A673 (cell line): ENCODE data around the gene ZNF296. TPM values are rescaled to one million over a fixed set of nuclear protein-coding genes. Genes with fewer than 3 reads are reported as not detected.

Experiments used
- BruUV-seq: library from RNA; stranded (reverse); fragments of 400-500 nt; replicated peaks from 2 replicates; lab custom pipeline; 2021; lab: Mats Ljungman, UMichigan
- CTCF ChIA-PET: fragments of 300-600 bp; sonication (Branson Sonifier 250); formaldehyde crosslinking; loops from one replicate; lab custom pipeline; 2022; ENCODE audit warnings: antibody characterized with exemption; lab: Charles Lee
- POLR2A ChIA-PET: fragments of 300-600 bp; sonication (Branson Sonifier 250); formaldehyde crosslinking; loops from one replicate; lab custom pipeline; 2022; ENCODE audit warnings: antibody characterized with exemption; ENCODE audit not compliant: low non-redundant PET; lab: Charles Lee
- DNase-seq: peaks from one replicate; pipeline ENCODE4 v3.0.0-alpha.2; 2015; ENCODE audit warnings: low spot score
- H3K27ac ChIP-seq: fragments of 200-600 bp; sonication (generic); 2 replicates; pipeline ENCODE4 v1.5.1; 2016; ENCODE audit warnings: mixed run types, low read depth, mild to moderate bottlenecking, mixed read lengths, antibody characterized with exemption, low read length; ENCODE audit not compliant: poor library complexity, severe bottlenecking
- H3K27me3 ChIP-seq: fragments of 200-600 bp; sonication (generic); replicated peaks from 2 replicates; pipeline ENCODE4 v1.6.1; 2017; ENCODE audit warnings: mixed run types, low read depth, mild to moderate bottlenecking, mixed read lengths, antibody characterized with exemption, low read length; ENCODE audit not compliant: insufficient read depth, poor library complexity
- H3K36me3 ChIP-seq: fragments of 200-600 bp; sonication (generic); 2 replicates; pipeline ENCODE4 v1.6.1; 2016; ENCODE audit warnings: mixed run types, mild to moderate bottlenecking, mixed read lengths, antibody characterized with exemption, low read length; ENCODE audit not compliant: insufficient read depth, poor library complexity, severe bottlenecking
- H3K4me1 ChIP-seq: fragments of 200-600 bp; sonication (generic); 2 replicates; pipeline ENCODE4 v1.6.1; 2017; ENCODE audit warnings: mixed run types, mild to moderate bottlenecking, mixed read lengths, antibody characterized with exemption, low read length; ENCODE audit not compliant: insufficient read depth, poor library complexity, severe bottlenecking
- H3K4me3 ChIP-seq: fragments of 200-600 bp; sonication (generic); 2 replicates; pipeline ENCODE4 v1.5.1; 2016; ENCODE audit warnings: low read depth, mixed run types, mild to moderate bottlenecking, mixed read lengths, low read length; ENCODE audit not compliant: poor library complexity, severe bottlenecking
- H3K9me3 ChIP-seq: fragments of 200-600 bp; sonication (generic); 2 replicates; pipeline ENCODE4 v1.6.1; 2016; ENCODE audit warnings: mixed run types, low read depth, mild to moderate bottlenecking, mixed read lengths, antibody characterized with exemption, low read length; ENCODE audit not compliant: poor library complexity, severe bottlenecking
- EZH2 ChIP-seq: fragments of 200-600 bp; sonication (generic); IDR thresholded peaks from 2 replicates; pipeline ENCODE4 v1.6.1; 2017; ENCODE audit warnings: borderline replicate concordance, low read depth, mild to moderate bottlenecking, mixed read lengths, antibody characterized with exemption, low read length; ENCODE audit not compliant: poor library complexity, severe bottlenecking
- intact Hi-C: fragments of 100-400 bp; cut with micrococcal nuclease; formaldehyde crosslinking; loops from one replicate; pipeline ENCODE4 v1.10.0; 2022; ENCODE audit not compliant: unreplicated experiment
- total RNA-seq: library from RNA; stranded (reverse); gene quantifications from 2 replicates; pipeline ENCODE4 v1.2.3, GENCODE V29; 2021
- TF ChIP-seq, protein P1 (sequence below): fragments of 300-800, 200-600 bp; sonication (generic); conservative IDR thresholded peaks from 2 replicates; pipeline ENCODE4 v1.5.1; 2017; ENCODE audit warnings: low read depth, mild to moderate bottlenecking, antibody characterized with exemption, low read length, moderate library complexity, mixed read lengths

ZNF296 gene
- total RNA-seq, 1 experiment from 2014 or later, result 3.0 TPM

- no peak overlapping the region for H3K27ac ChIP-seq
- BruUV-seq, result no TSS peak
- TF ChIP-seq, protein P1, sequence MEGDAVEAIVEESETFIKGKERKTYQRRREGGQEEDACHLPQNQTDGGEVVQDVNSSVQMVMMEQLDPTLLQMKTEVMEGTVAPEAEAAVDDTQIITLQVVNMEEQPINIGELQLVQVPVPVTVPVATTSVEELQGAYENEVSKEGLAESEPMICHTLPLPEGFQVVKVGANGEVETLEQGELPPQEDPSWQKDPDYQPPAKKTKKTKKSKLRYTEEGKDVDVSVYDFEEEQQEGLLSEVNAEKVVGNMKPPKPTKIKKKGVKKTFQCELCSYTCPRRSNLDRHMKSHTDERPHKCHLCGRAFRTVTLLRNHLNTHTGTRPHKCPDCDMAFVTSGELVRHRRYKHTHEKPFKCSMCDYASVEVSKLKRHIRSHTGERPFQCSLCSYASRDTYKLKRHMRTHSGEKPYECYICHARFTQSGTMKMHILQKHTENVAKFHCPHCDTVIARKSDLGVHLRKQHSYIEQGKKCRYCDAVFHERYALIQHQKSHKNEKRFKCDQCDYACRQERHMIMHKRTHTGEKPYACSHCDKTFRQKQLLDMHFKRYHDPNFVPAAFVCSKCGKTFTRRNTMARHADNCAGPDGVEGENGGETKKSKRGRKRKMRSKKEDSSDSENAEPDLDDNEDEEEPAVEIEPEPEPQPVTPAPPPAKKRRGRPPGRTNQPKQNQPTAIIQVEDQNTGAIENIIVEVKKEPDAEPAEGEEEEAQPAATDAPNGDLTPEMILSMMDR, result no peak
- TF ChIP-seq EZH2, result no peak
- peaks cover 31% of the 10 kb centered on the region for H3K4me1 ChIP-seq
- H3K36me3 ChIP-seq, result no peaks in the 10 kb centered on the region
- no peaks in the 10 kb centered on the region for H3K27me3 ChIP-seq
- no peaks in the 10 kb centered on the region for H3K9me3 ChIP-seq
- ChIA-PET CTCF (no interaction called here), POLR2A (no interaction called here)
- DNase-seq, result no peak
- H3K4me3 ChIP-seq, result no peak overlapping the region
- intact Hi-C loops, result no loop called here
Measured at GRCh38 chr19:45101806-45102205, 25.5 kb upstream of the ZNF296 start.

- ChIA-PET POLR2A (no interaction called here), CTCF (no interaction called here)
- TF ChIP-seq, protein P1, result no peak
- TF ChIP-seq EZH2, result no peak
- no peak for DNase-seq
- Histone ChIP-seq H3K9me3 (no peaks in the 10 kb centered on the region), H3K27ac (no peak overlapping the region), H3K27me3 (no peaks in the 10 kb centered on the region), H3K36me3 (no peaks in the 10 kb centered on the region), H3K4me3 (no peak overlapping the region), H3K4me1 (peaks cover 31% of the 10 kb centered on the region)
- intact Hi-C loops, result no loop called here
- BruUV-seq, result no TSS peak
Measured at GRCh38 chr19:45100846-45101252, 24.6 kb upstream of the ZNF296 start.

- H3K27ac ChIP-seq, result no peak overlapping the region
- no peak overlapping the region for H3K4me3 ChIP-seq
- peaks cover 31% of the 10 kb centered on the region for H3K4me1 ChIP-seq
- POLR2A ChIA-PET, result no interaction called here
- CTCF ChIA-PET, result no interaction called here
- no peak for DNase-seq
- H3K9me3 ChIP-seq, result no peaks in the 10 kb centered on the region
- no TSS peak for BruUV-seq
- TF ChIP-seq, protein P1, result no peak
- no peak for TF ChIP-seq EZH2
- H3K36me3 ChIP-seq, result no peaks in the 10 kb centered on the region
- intact Hi-C loops, result no loop called here
- no peaks in the 10 kb centered on the region for H3K27me3 ChIP-seq
Measured at GRCh38 chr19:45100201-45100600, 23.9 kb upstream of the ZNF296 start.
